Measurements from ENCODE around the gene SSUH2. TPM values are rescaled to one million over a fixed set of nuclear protein-coding genes. Genes with fewer than 3 reads are reported as not detected.

Gene SSUH2
- total RNA-seq, 1 donor from 2014 or later, result 0.52 TPM

- no peaks in the 10 kb centered on the region for H3K9me3 ChIP-seq (ENCODE audit: control insufficient read depth in 3 of 3, low read length in 3 of 3)
- H3K4me3 ChIP-seq (ENCODE audit: low read length in 3 of 3), result no peak overlapping the region
- H3K36me3 ChIP-seq (ENCODE audit: control insufficient read depth in 3 of 3, insufficient read depth in 3 of 3, low read length in 3 of 3), result no peaks in the 10 kb centered on the region
- H3K27me3 ChIP-seq (ENCODE audit: control insufficient read depth in 3 of 3, insufficient read depth in 3 of 3, low read length in 3 of 3), result peaks cover 0 to 3% (median 0%) of the 10 kb centered on the region in 3 donors
- H3K4me1 ChIP-seq (ENCODE audit: control insufficient read depth in 3 of 3, insufficient read depth in 3 of 3, low read length in 3 of 3), result peaks cover 8 to 18% (median 18%) of the 10 kb centered on the region in 3 donors
- H3K9ac ChIP-seq (ENCODE audit: low read depth in 1 of 3, low read length in 3 of 3), result no peak overlapping the region
- H3K27ac ChIP-seq (ENCODE audit: low read depth, low read length), result no peak overlapping the region
These were observed 16.6 kb downstream of the SSUH2 start for GRCh38 chr3:8627949-8628348.

GRCh38 chr3:8627201-8627940 is 17.2 kb downstream of the SSUH2 start:
- Histone ChIP-seq H3K36me3 (ENCODE audit: control insufficient read depth in 3 of 3, insufficient read depth in 3 of 3, low read length in 3 of 3) (no peaks in the 10 kb centered on the region), H3K27ac (ENCODE audit: low read depth, low read length) (no peak overlapping the region), H3K27me3 (ENCODE audit: control insufficient read depth in 3 of 3, insufficient read depth in 3 of 3, low read length in 3 of 3) (peaks cover 0 to 3% (median 0%) of the 10 kb centered on the region in 3 donors), H3K9me3 (ENCODE audit: control insufficient read depth in 3 of 3, low read length in 3 of 3) (no peaks in the 10 kb centered on the region), H3K4me1 (ENCODE audit: control insufficient read depth in 3 of 3, insufficient read depth in 3 of 3, low read length in 3 of 3) (peaks cover 11 to 24% (median 24%) of the 10 kb centered on the region in 3 donors), H3K4me3 (ENCODE audit: low read length in 3 of 3) (no peak overlapping the region), H3K9ac (ENCODE audit: low read depth in 1 of 3, low read length in 3 of 3) (no peak overlapping the region)

GRCh38 chr3:8625991-8626390 is 18.6 kb downstream of the SSUH2 start:
- Histone ChIP-seq H3K27me3 (ENCODE audit: control insufficient read depth in 3 of 3, insufficient read depth in 3 of 3, low read length in 3 of 3) (peaks cover 0 to 3% (median 0%) of the 10 kb centered on the region in 3 donors), H3K27ac (ENCODE audit: low read depth, low read length) (no peak overlapping the region), H3K36me3 (ENCODE audit: control insufficient read depth in 3 of 3, insufficient read depth in 3 of 3, low read length in 3 of 3) (no peaks in the 10 kb centered on the region), H3K9me3 (ENCODE audit: control insufficient read depth in 3 of 3, low read length in 3 of 3) (no peaks in the 10 kb centered on the region), H3K4me1 (ENCODE audit: control insufficient read depth in 3 of 3, insufficient read depth in 3 of 3, low read length in 3 of 3) (peaks cover 11 to 30% (median 25%) of the 10 kb centered on the region in 3 donors), H3K4me3 (ENCODE audit: low read length in 3 of 3) (no peak overlapping the region), H3K9ac (ENCODE audit: low read depth in 1 of 3, low read length in 3 of 3) (no peak overlapping the region)

- no peak overlapping the region for H3K4me3 ChIP-seq (ENCODE audit: low read length in 3 of 3)
- H3K9me3 ChIP-seq (ENCODE audit: control insufficient read depth in 3 of 3, low read length in 3 of 3), result no peaks in the 10 kb centered on the region
- peaks cover 11 to 26% (median 22%) of the 10 kb centered on the region in 3 donors for H3K4me1 ChIP-seq (ENCODE audit: control insufficient read depth in 3 of 3, insufficient read depth in 3 of 3, low read length in 3 of 3)
- no peaks in the 10 kb centered on the region for H3K36me3 ChIP-seq (ENCODE audit: control insufficient read depth in 3 of 3, insufficient read depth in 3 of 3, low read length in 3 of 3)
- H3K27me3 ChIP-seq (ENCODE audit: control insufficient read depth in 3 of 3, insufficient read depth in 3 of 3, low read length in 3 of 3), result peaks cover 0 to 3% (median 0%) of the 10 kb centered on the region in 3 donors
- H3K27ac ChIP-seq (ENCODE audit: low read depth, low read length), result no peak overlapping the region
- H3K9ac ChIP-seq (ENCODE audit: low read depth in 1 of 3, low read length in 3 of 3), result no peak overlapping the region
These were observed 20.0 kb downstream of the SSUH2 start for GRCh38 chr3:8624612-8625011.

GRCh38 chr3:8623741-8624140 is 20.9 kb downstream of the SSUH2 start:
- H3K36me3 ChIP-seq (ENCODE audit: control insufficient read depth in 3 of 3, insufficient read depth in 3 of 3, low read length in 3 of 3), result no peaks in the 10 kb centered on the region
- H3K4me3 ChIP-seq (ENCODE audit: low read length in 3 of 3), result no peak overlapping the region
- peaks cover 8 to 19% (median 14%) of the 10 kb centered on the region in 3 donors for H3K4me1 ChIP-seq (ENCODE audit: control insufficient read depth in 3 of 3, insufficient read depth in 3 of 3, low read length in 3 of 3)
- H3K9ac ChIP-seq (ENCODE audit: low read depth in 1 of 3, low read length in 3 of 3), result peak overlapping the region in 1 of 3 donors; percentile 25
- H3K27ac ChIP-seq (ENCODE audit: low read depth, low read length), result no peak overlapping the region
- H3K27me3 ChIP-seq (ENCODE audit: control insufficient read depth in 3 of 3, insufficient read depth in 3 of 3, low read length in 3 of 3), result peaks cover 0 to 3% (median 0%) of the 10 kb centered on the region in 3 donors
- peaks cover 0 to 3% (median 3%) of the 10 kb centered on the region in 3 donors for H3K9me3 ChIP-seq (ENCODE audit: control insufficient read depth in 3 of 3, low read length in 3 of 3)

GRCh38 chr3:8622873-8623691 is 21.5 kb downstream of the SSUH2 start:
- Histone ChIP-seq H3K9ac (ENCODE audit: low read depth in 1 of 3, low read length in 3 of 3) (peak overlapping the region in 1 of 3 donors; percentile 25), H3K27ac (ENCODE audit: low read depth, low read length) (no peak overlapping the region), H3K36me3 (ENCODE audit: control insufficient read depth in 3 of 3, insufficient read depth in 3 of 3, low read length in 3 of 3) (no peaks in the 10 kb centered on the region), H3K4me3 (ENCODE audit: low read length in 3 of 3) (peak overlapping the region in 1 of 3 donors; percentile 17), H3K9me3 (ENCODE audit: control insufficient read depth in 3 of 3, low read length in 3 of 3) (peaks cover 0 to 3% (median 3%) of the 10 kb centered on the region in 3 donors), H3K27me3 (ENCODE audit: control insufficient read depth in 3 of 3, insufficient read depth in 3 of 3, low read length in 3 of 3) (peaks cover 0 to 3% (median 0%) of the 10 kb centered on the region in 3 donors), H3K4me1 (ENCODE audit: control insufficient read depth in 3 of 3, insufficient read depth in 3 of 3, low read length in 3 of 3) (peaks cover 8 to 19% (median 14%) of the 10 kb centered on the region in 3 donors)

- peak overlapping the region; percentile 52 for H3K27ac ChIP-seq (ENCODE audit: low read depth, low read length)
- H3K4me3 ChIP-seq (ENCODE audit: low read length in 3 of 3), result no peak overlapping the region
- H3K9ac ChIP-seq (ENCODE audit: low read depth in 1 of 3, low read length in 3 of 3), result no peak overlapping the region
- peaks cover 0 to 3% (median 3%) of the 10 kb centered on the region in 3 donors for H3K9me3 ChIP-seq (ENCODE audit: control insufficient read depth in 3 of 3, low read length in 3 of 3)
- H3K27me3 ChIP-seq (ENCODE audit: control insufficient read depth in 3 of 3, insufficient read depth in 3 of 3, low read length in 3 of 3), result peaks cover 0 to 3% (median 0%) of the 10 kb centered on the region in 3 donors
- H3K4me1 ChIP-seq (ENCODE audit: control insufficient read depth in 3 of 3, insufficient read depth in 3 of 3, low read length in 3 of 3), result peaks cover 8 to 19% (median 14%) of the 10 kb centered on the region in 3 donors
- no peaks in the 10 kb centered on the region for H3K36me3 ChIP-seq (ENCODE audit: control insufficient read depth in 3 of 3, insufficient read depth in 3 of 3, low read length in 3 of 3)
These were observed 22.7 kb downstream of the SSUH2 start for GRCh38 chr3:8621872-8622271.

GRCh38 chr3:8621141-8621540 is 23.5 kb downstream of the SSUH2 start:
- Histone ChIP-seq H3K4me3 (ENCODE audit: low read length in 3 of 3) (no peak overlapping the region), H3K27me3 (ENCODE audit: control insufficient read depth in 3 of 3, insufficient read depth in 3 of 3, low read length in 3 of 3) (peaks cover 0 to 3% (median 0%) of the 10 kb centered on the region in 3 donors), H3K4me1 (ENCODE audit: control insufficient read depth in 3 of 3, insufficient read depth in 3 of 3, low read length in 3 of 3) (peaks cover 8 to 19% (median 14%) of the 10 kb centered on the region in 3 donors), H3K9me3 (ENCODE audit: control insufficient read depth in 3 of 3, low read length in 3 of 3) (peaks cover 0 to 3% (median 3%) of the 10 kb centered on the region in 3 donors), H3K36me3 (ENCODE audit: control insufficient read depth in 3 of 3, insufficient read depth in 3 of 3, low read length in 3 of 3) (no peaks in the 10 kb centered on the region), H3K27ac (ENCODE audit: low read depth, low read length) (no peak overlapping the region), H3K9ac (ENCODE audit: low read depth in 1 of 3, low read length in 3 of 3) (no peak overlapping the region)

- Histone ChIP-seq H3K4me1 (ENCODE audit: control insufficient read depth in 3 of 3, insufficient read depth in 3 of 3, low read length in 3 of 3) (peaks cover 8 to 19% (median 12%) of the 10 kb centered on the region in 3 donors), H3K9me3 (ENCODE audit: control insufficient read depth in 3 of 3, low read length in 3 of 3) (peaks cover 0 to 3% (median 3%) of the 10 kb centered on the region in 3 donors)
These were observed 25.1 kb downstream of the SSUH2 start for GRCh38 chr3:8619548-8619947.

More at GRCh38 chr3:8619548-8619947, 25.1 kb downstream of the SSUH2 start:
- H3K9ac ChIP-seq (ENCODE audit: low read depth in 1 of 3, low read length in 3 of 3), result no peak overlapping the region
- H3K27ac ChIP-seq (ENCODE audit: low read depth, low read length), result no peak overlapping the region
- no peak overlapping the region for H3K4me3 ChIP-seq (ENCODE audit: low read length in 3 of 3)
- no peaks in the 10 kb centered on the region for H3K36me3 ChIP-seq (ENCODE audit: control insufficient read depth in 3 of 3, insufficient read depth in 3 of 3, low read length in 3 of 3)
- H3K27me3 ChIP-seq (ENCODE audit: control insufficient read depth in 3 of 3, insufficient read depth in 3 of 3, low read length in 3 of 3), result peaks cover 0 to 3% (median 0%) of the 10 kb centered on the region in 3 donors
